ENCODE results near the gene OR4C3.
"Not testable (repeated sequence)": the region's sequence is repeated elsewhere in the genome, so short reads cannot be mapped to it uniquely, and the experiment has no call there.

OR4C3 gene

GRCh38 chr11:48324620-48325019 lies at the start of gene OR4C3:
Gene OR4C3, plus strand, starts transcription at chr11:48324920. Its CDS starts 102 bp downstream, at chr11:48325022.
- not testable (repeated sequence) for DNase-seq

GRCh38 chr11:48305923-48306322 lies 18.8 kb upstream of the OR4C3 start, which contains the start of gene OR4S1:
Gene OR4S1, plus strand, starts transcription at chr11:48306223. Its CDS starts 0 bp downstream, at chr11:48306223.
- DNase-seq: no peak

- DNase-seq: peak; percentile 64
These were observed 16.8 kb upstream of the OR4C3 start for GRCh38 chr11:48307760-48308386.

- DNase-seq: not testable (repeated sequence)
These were observed 11.1 kb upstream of the OR4C3 start for GRCh38 chr11:48313590-48313989.

- not testable (repeated sequence) for DNase-seq
These were observed 4.9 kb upstream of the OR4C3 start for GRCh38 chr11:48319813-48320212.

GRCh38 chr11:48341466-48341865 lies 16.7 kb downstream of the OR4C3 start:
- DNase-seq: no peak

- DNase-seq: not testable (repeated sequence)
These were observed 17.8 kb downstream of the OR4C3 start for GRCh38 chr11:48342505-48342904.

- DNase-seq: not testable (repeated sequence)
These were observed 21.6 kb downstream of the OR4C3 start for GRCh38 chr11:48346286-48346685.

GRCh38 chr11:48354013-48354412 lies 29.3 kb downstream of the OR4C3 start:
- no peak for DNase-seq

- DNase-seq: no peak
These were observed 30.0 kb downstream of the OR4C3 start for GRCh38 chr11:48354677-48355076.

- not testable (repeated sequence) for DNase-seq
These were observed 36.6 kb downstream of the OR4C3 start for GRCh38 chr11:48361289-48361688.

GRCh38 chr11:48366365-48366764 lies 41.6 kb downstream of the OR4C3 start, which contains the start of gene OR4C5:
Gene OR4C5, minus strand, starts transcription at chr11:48366465. Its CDS starts 0 bp downstream, at chr11:48366465.
- no peak for DNase-seq

Measured in hematopoietic multipotent progenitor cell treated with erythropoietin and hydrocortisone succinate and interleukin-3 and kit ligand, for 8 days (in vitro differentiated cells).